H1 (cell line): Measurements from ENCODE around the gene MROH2A. TPM values are rescaled to one million over a fixed set of nuclear protein-coding genes. Genes with fewer than 3 reads are reported as not detected.

ENCODE experiments used
- CTCF ChIA-PET: fragments of 300-600 bp; sonication (Branson Sonifier 250); formaldehyde crosslinking; loops from one replicate; lab custom pipeline; 2021; ENCODE audit not compliant: partially characterized antibody; lab: Charles Lee
- POLR2A ChIA-PET: fragments of 300-600 bp; sonication (Branson Sonifier 250); formaldehyde crosslinking; loops from one replicate; lab custom pipeline; 2021; ENCODE audit warnings: inconsistent platforms; ENCODE audit not compliant: partially characterized antibody; lab: Charles Lee
- DNase-seq, 2 experiments: peaks; one replicate each; pipeline versions ENCODE4 v3.0.0 to v3.0.0-alpha.2; 2010 to 2022; ENCODE audit warnings: low spot score in 2 of 2, low read depth in 1 of 2, mixed read lengths in 1 of 2
- FAIRE-seq: peaks from 2 replicates; lab custom pipeline; 2011; peaks lifted over from hg19 to GRCh38; lab: Jason Lieb, UNC
- H2AFZ ChIP-seq: 2 replicates; pipeline ENCODE4 v1.8.1; 2012; ENCODE audit warnings: low read length, inconsistent platforms
- H2AK5ac ChIP-seq: 2 replicates; pipeline ENCODE4 v1.6.1; 2013; ENCODE audit warnings: low read depth, low read length
- H2BK120ac ChIP-seq: replicated peaks from 2 replicates; pipeline ENCODE3; 2013; ENCODE audit warnings: low read depth, low read length, inconsistent platforms
- H2BK12ac ChIP-seq: 2 replicates; pipeline ENCODE4 v1.6.1; 2013; ENCODE audit warnings: low read depth, low read length
- H2BK15ac ChIP-seq: 2 replicates; pipeline ENCODE4 v1.6.1; 2013; ENCODE audit warnings: low read length
- H2BK20ac ChIP-seq: 2 replicates; pipeline ENCODE4 v1.6.1; 2013; ENCODE audit warnings: low read length
- H2BK5ac ChIP-seq: 2 replicates; pipeline ENCODE4 v1.6.1; 2013; ENCODE audit warnings: low read depth, low read length
- H3K14ac ChIP-seq: 2 replicates; pipeline ENCODE4 v1.6.1; 2013; ENCODE audit warnings: inconsistent platforms; ENCODE audit not compliant: insufficient read length
- H3K18ac ChIP-seq: 2 replicates; pipeline ENCODE4 v1.6.1; 2013; ENCODE audit warnings: low read length; ENCODE audit errors: extremely low read depth
- H3K23ac ChIP-seq: 2 replicates; pipeline ENCODE4 v1.6.1; 2013; ENCODE audit warnings: inconsistent platforms; ENCODE audit not compliant: insufficient read length
- H3K23me2 ChIP-seq: 2 replicates; pipeline ENCODE4 v1.6.1; 2013; ENCODE audit warnings: low read depth, low read length
- H3K27ac ChIP-seq: 2 replicates; pipeline ENCODE4 v1.6.1; 2011; ENCODE audit warnings: low read depth, low read length, inconsistent platforms
- H3K27me3 ChIP-seq, 4 experiments: replicated peaks in 1 of 4; 1 replicate in 1 of 4; 2 replicates in 3 of 4; pipeline versions ENCODE4 v1.6.1 to v1.8.1; 2011 to 2013; ENCODE audit warnings: low read length in 3 of 4, mild to moderate bottlenecking in 3 of 4, inconsistent platforms in 2 of 4, mixed read lengths in 2 of 4, moderate library complexity in 1 of 4; ENCODE audit not compliant: control insufficient read depth in 3 of 4, insufficient read depth in 3 of 4; ENCODE audit errors: extremely low read depth in 1 of 4
- H3K36me3 ChIP-seq, 4 experiments: 2 replicates each; pipeline versions ENCODE4 v1.6.1 to v1.8.1; 2011 to 2013; ENCODE audit warnings: mild to moderate bottlenecking in 4 of 4, low read length in 3 of 4, moderate library complexity in 2 of 4, control low read depth in 1 of 4, inconsistent platforms in 1 of 4; ENCODE audit not compliant: insufficient read depth in 4 of 4, control insufficient read depth in 2 of 4
- H3K4ac ChIP-seq: replicated peaks from 2 replicates; pipeline ENCODE3; 2013; ENCODE audit warnings: low read length, low read depth, mixed read lengths, inconsistent platforms; ENCODE audit not compliant: insufficient read length
- H3K4me1 ChIP-seq, 4 experiments: replicated peaks in 1 of 4; 1 replicate in 1 of 4; 2 replicates in 3 of 4; pipeline versions ENCODE4 v1.6.1 to v1.8.1; 2011 to 2013; ENCODE audit warnings: low read length in 3 of 4, inconsistent platforms in 2 of 4, mixed read lengths in 1 of 4; ENCODE audit not compliant: insufficient read depth in 4 of 4, control insufficient read depth in 3 of 4
- H3K4me2 ChIP-seq, 2 experiments: 2 replicates each; pipeline versions ENCODE4 v1.6.1 to v1.8.1; 2011 to 2013; ENCODE audit warnings: low read depth in 2 of 2, low read length in 2 of 2, control low read depth in 1 of 2, inconsistent platforms in 1 of 2, mild to moderate bottlenecking in 1 of 2; ENCODE audit not compliant: insufficient read depth in 1 of 2
- H3K4me3 ChIP-seq, 4 experiments: fragments of 200-600, 300-600 bp in 1 of 4; sonication (generic), shearing (Covaris generic), sonication (Bioruptor Twin) in 1 of 4; 2 replicates each; pipeline versions ENCODE4 v1.5.1 to v1.8.1; 2011 to 2016; ENCODE audit warnings: low read length in 4 of 4, low read depth in 3 of 4, control low read depth in 2 of 4, inconsistent platforms in 2 of 4, mild to moderate bottlenecking in 2 of 4, mixed read lengths in 1 of 4, moderate library complexity in 1 of 4; ENCODE audit not compliant: insufficient read depth in 2 of 4; ENCODE audit errors: extremely low read depth in 1 of 4
- H3K56ac ChIP-seq: replicated peaks from 2 replicates; pipeline ENCODE3; 2013; ENCODE audit warnings: low read depth, mild to moderate bottlenecking, mixed read lengths, low read length, inconsistent platforms; ENCODE audit not compliant: insufficient read length
- H3K79me1 ChIP-seq: 2 replicates; pipeline ENCODE4 v1.6.1; 2013; ENCODE audit warnings: low read depth, low read length, control low read depth
- H3K79me2 ChIP-seq, 2 experiments: 2 replicates each; pipeline versions ENCODE4 v1.6.1 to v1.8.1; 2012 to 2013; ENCODE audit warnings: low read length in 2 of 2, mild to moderate bottlenecking in 2 of 2, inconsistent platforms in 1 of 2; ENCODE audit not compliant: insufficient read depth in 2 of 2, control insufficient read depth in 1 of 2
- H3K9ac ChIP-seq, 4 experiments: replicated peaks in 1 of 4; 1 replicate in 1 of 4; 2 replicates in 3 of 4; pipeline versions ENCODE4 v1.6.1 to v1.8.1; 2011 to 2013; ENCODE audit warnings: low read depth in 3 of 4, low read length in 3 of 4, control low read depth in 2 of 4, mild to moderate bottlenecking in 2 of 4, moderate library complexity in 2 of 4, inconsistent platforms in 1 of 4; ENCODE audit errors: extremely low read depth in 1 of 4
- H3K9me3 ChIP-seq, 2 experiments: 2 replicates each; pipeline versions ENCODE4 v1.6.1 to v1.8.1; 2012 to 2013; ENCODE audit warnings: mild to moderate bottlenecking in 2 of 2, moderate library complexity in 2 of 2, control low read depth in 1 of 2, inconsistent platforms in 1 of 2, low read depth in 1 of 2, low read length in 1 of 2, mixed read lengths in 1 of 2; ENCODE audit not compliant: insufficient read depth in 2 of 2
- H4K20me1 ChIP-seq, 2 experiments: replicated peaks in 1 of 2; 2 replicates each; pipeline versions ENCODE3 to v1.8.1; 2011 to 2013; ENCODE audit warnings: inconsistent platforms in 2 of 2, low read length in 2 of 2, mild to moderate bottlenecking in 1 of 2; ENCODE audit not compliant: insufficient read depth in 2 of 2, control insufficient read depth in 1 of 2
- H4K5ac ChIP-seq: 2 replicates; pipeline ENCODE4 v1.6.1; 2013; ENCODE audit warnings: low read length, low read depth, mixed read lengths, inconsistent platforms; ENCODE audit not compliant: insufficient read length
- H4K8ac ChIP-seq: 2 replicates; pipeline ENCODE4 v1.8.0; 2013; ENCODE audit warnings: mild to moderate bottlenecking, moderate library complexity, low read length, inconsistent platforms; ENCODE audit not compliant: insufficient read depth; ENCODE audit errors: extremely low read depth
- H4K91ac ChIP-seq: replicated peaks from 2 replicates; pipeline ENCODE3; 2013; ENCODE audit warnings: low read length, mixed read lengths, inconsistent platforms; ENCODE audit not compliant: insufficient read length
- KDM1A ChIP-seq: fragments of 200-600, 300-600 bp; sonication (generic); IDR thresholded peaks from 2 replicates; pipeline ENCODE4 v1.7.1; 2016; ENCODE audit warnings: mild to moderate bottlenecking, low read length, borderline replicate concordance
- WGBS, 2 experiments: shearing (Covaris generic) in 1 of 2; methylation state at CpG; one replicate each; pipeline versions ENCODE4 v1.1.6 to v1.1.7; 2013 to 2015; ENCODE audit warnings: low lambda C conversion rate in 2 of 2, mixed read lengths in 2 of 2, inconsistent platforms in 1 of 2, low coverage in 1 of 2, missing lambda C conversion rate in 1 of 2; ENCODE audit not compliant: insufficient replicate concordance in 2 of 2, insufficient coverage in 1 of 2, insufficient read length in 1 of 2; ENCODE audit errors: extremely low coverage in 1 of 2, missing lambda C conversion rate in 1 of 2; 5-methylcytosine and 5-hydroxymethylcytosine counted together
- polyA plus RNA-seq, 7 experiments: library from polyadenylated mRNA; depleted of rRNA in 3 of 7; stranded (reverse) in 5 of 7; unstranded in 2 of 7; fragments of >200 nt in 5 of 7; fragments of 200-250 nt in 2 of 7; gene quantifications; 1 replicate in 5 of 7; 2 replicates in 1 of 7; 4 replicates in 1 of 7; pipeline versions ENCODE4 v1.2.1 to v1.2.3, GENCODE V29; 2011 to 2013; ENCODE audit warnings: missing spikeins in 2 of 7, mixed read lengths in 2 of 7
- total RNA-seq: library from RNA; stranded (reverse); fragmentation: NEBNext Ultra II Directional; extraction: Animal tissue kit (Norgen Biotek cat#: 25700); gene quantifications from 2 replicates; pipeline ENCODE4 v1.2.1, GENCODE V29; 2021
- TF ChIP-seq, protein P1 (sequence below): IDR thresholded peaks from 2 replicates; pipeline ENCODE4 v1.6.1; 2012; ENCODE audit warnings: inconsistent platforms

Gene MROH2A
- total and polyA plus RNA-seq, 2 of the 8 experiments (the other 6 are each of a cell fraction or from before 2014, with no cell fraction given), result not detected

DNA sequence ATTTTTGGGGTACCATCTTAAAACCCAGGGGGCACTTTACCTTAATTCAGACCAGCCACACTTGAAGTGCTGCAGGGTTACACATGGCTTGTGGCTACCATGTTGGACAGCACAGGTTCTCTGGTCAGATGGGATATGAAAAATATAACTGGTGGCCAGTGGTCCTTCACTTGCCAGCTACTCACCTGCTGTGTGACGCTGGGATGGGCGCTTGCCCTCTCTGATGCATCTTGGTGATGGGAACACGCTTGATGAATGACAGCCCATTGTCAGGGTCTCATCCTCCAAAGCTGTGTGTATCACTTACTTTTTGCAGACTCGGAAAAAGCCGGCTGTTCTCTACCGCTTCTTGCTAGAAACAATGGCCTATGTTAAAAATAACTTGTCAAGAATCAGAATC lies 53.7 kb downstream of the MROH2A start:
- Histone ChIP-seq H3K4me2 (no peak overlapping the region), H3K23ac (no peak overlapping the region), H2BK12ac (no peak overlapping the region), H3K4ac (no peak overlapping the region), H3K4me1 (no peaks in the 10 kb centered on the region), H3K23me2 (no peaks in the 10 kb centered on the region), H2BK20ac (no peak overlapping the region), H4K8ac (no peak overlapping the region), H3K56ac (no peak overlapping the region), H3K4me3 (no peak overlapping the region), H3K18ac (no peak overlapping the region), H3K27me3 (no peaks in the 10 kb centered on the region), H3K27ac (no peak overlapping the region), H3K9ac (no peak overlapping the region), H3K9me3 (no peaks in the 10 kb centered on the region), H4K91ac (no peak overlapping the region), H3K79me2 (peaks cover 0 to 6% of the 10 kb centered on the region in 2 experiments; a peak in 1 of 4 replicates), H3K79me1 (no peaks in the 10 kb centered on the region), H2BK120ac (no peak overlapping the region), H2BK15ac (no peak overlapping the region), H2AFZ (no peak overlapping the region), H2BK5ac (no peak overlapping the region), H4K5ac (no peak overlapping the region), H4K20me1 (peaks cover 0 to 7% of the 10 kb centered on the region in 2 experiments), H3K36me3 (peaks cover 8 to 24% (median 15%) of the 10 kb centered on the region in 4 experiments; a peak in 7 of 8 replicates), H3K14ac (no peak overlapping the region), H2AK5ac (no peak overlapping the region)
- FAIRE-seq (no peak), DNase-seq (no peak)
- WGBS, 2 experiments, result 93% methylated on average over 6 of the region's 6 CpGs; no CpG with 5 or more reads in 1 of the 2 experiments
- 0 out of 2 replicates have a peak, but pooled peaks have one; percentile 18 for TF ChIP-seq KDM1A
- TF ChIP-seq, protein P1, sequence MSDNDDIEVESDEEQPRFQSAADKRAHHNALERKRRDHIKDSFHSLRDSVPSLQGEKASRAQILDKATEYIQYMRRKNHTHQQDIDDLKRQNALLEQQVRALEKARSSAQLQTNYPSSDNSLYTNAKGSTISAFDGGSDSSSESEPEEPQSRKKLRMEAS, result no peak
- ChIA-PET POLR2A (interaction anchor here (0.8 to 1.8 kb wide), 4 partner anchors 10 to 431 kb away, joined by 3 to 8 read pairs (median 3); no protein-coding TSS in a partner anchor), CTCF (interaction anchor here (0.8 to 5.3 kb wide), 15 partner anchors 7 to 427 kb away, joined by 3 to 35 read pairs (median 4); no protein-coding TSS in a partner anchor)
